ENCODE measurements around the gene TIAL1. TPM values are rescaled to one million over a fixed set of nuclear protein-coding genes. Genes with fewer than 3 reads are reported as not detected.

Gene TIAL1
- total and polyA plus RNA-seq, 2 donors (not counting 3 experiments of a cell fraction or from before 2014, with no cell fraction given): 57.7 to 150 TPM

GRCh38 chr10:119535837-119536507, 60.8 kb downstream of the TIAL1 start:
- ChIA-PET POLR2A (no interaction called here), CTCF (no interaction called here)
- no TSS peak for BruUV-seq (replicated peaks)
- Histone ChIP-seq H2AFZ (ENCODE audit: low read depth, low read length) (no peak overlapping the region), H3K4me2 (ENCODE audit: insufficient read depth, low read length) (no peak overlapping the region), H3K9ac (replicated peaks; ENCODE audit: extremely low read depth, insufficient read depth, low read length) (no peak overlapping the region), H3K27me3 (ENCODE audit: control insufficient read depth in 2 of 2, insufficient read depth in 2 of 2, low read length in 2 of 2) (no peaks in the 10 kb centered on the region), H3K4me1 (ENCODE audit: control insufficient read depth, extremely low read depth, insufficient read depth, low read length) (no peaks in the 10 kb centered on the region), H3K36me3 (ENCODE audit: control insufficient read depth in 2 of 2, extremely low read depth in 1 of 2, insufficient read depth in 2 of 2, low read length in 2 of 2) (no peaks in the 10 kb centered on the region), H4K20me1 (replicated peaks; ENCODE audit: control insufficient read depth, extremely low read depth, insufficient read depth, low read length) (no peaks in the 10 kb centered on the region), H3K79me2 (ENCODE audit: control insufficient read depth, insufficient read depth, low read length) (no peaks in the 10 kb centered on the region), H3K4me3 (replicated peaks in 1 of 3; ENCODE audit: insufficient read depth in 1 of 3, low read depth in 1 of 3, low read length in 3 of 3) (no peak overlapping the region), H3K9me3 (replicated peaks; ENCODE audit: control insufficient read depth, insufficient read depth, low read length) (no peaks in the 10 kb centered on the region), H3K9me1 (replicated peaks; ENCODE audit: control insufficient read depth, extremely low read depth, insufficient read depth, low read length) (no peaks in the 10 kb centered on the region), H3K27ac (ENCODE audit: insufficient read depth, low read depth, low read length) (no peak overlapping the region)
- intact Hi-C loops (cut with micrococcal nuclease) (no loop called here), dilution Hi-C loops (cut with MboI; ENCODE audit: extremely low pct_ligation_motif_present, low sequenced_read_pairs) (no loop called here)
- no peak for FAIRE-seq
- no peak for DNase-seq (ENCODE audit: low read depth, low spot score)
- no peak for TF ChIP-seq MAX (IDR thresholded peaks at IDR 0.05; ENCODE audit: insufficient read depth, insufficient read length)
- no peak for TF ChIP-seq MYC (IDR thresholded peaks at IDR 0.05; ENCODE audit: low read depth, low read length)
- TF ChIP-seq CTCF (IDR thresholded peaks at IDR 0.05; ENCODE audit: extremely low read depth in 1 of 2, insufficient read depth in 1 of 2, low read depth in 1 of 2, low read length in 2 of 2): no peak
- no peak for TF ChIP-seq JUN (IDR thresholded peaks at IDR 0.05; ENCODE audit: borderline replicate concordance, insufficient read depth, insufficient read length, low read depth)
- no peak for TF ChIP-seq GATA2 (IDR thresholded peaks at IDR 0.05; ENCODE audit: insufficient read depth, insufficient read length, low read depth, low read length)
- TF ChIP-seq POLR2A (IDR thresholded peaks at IDR 0.05; ENCODE audit: low read depth, low read length): no peak
- TF ChIP-seq POLR2AphosphoS5 (IDR thresholded peaks at IDR 0.05; ENCODE audit: insufficient read depth, low read depth, low read length): no peak
- TF ChIP-seq FOS (IDR thresholded peaks at IDR 0.05; ENCODE audit: borderline replicate concordance, insufficient read depth, low read length): no peak
- TF ChIP-seq EZH2 (IDR thresholded peaks at IDR 0.05; ENCODE audit: borderline replicate concordance, low read depth, low read length, severe bottlenecking): no peak

All from endothelial cell of umbilical vein (primary cell).